ENCODE results near the gene RBM19. TPM values are rescaled to one million over a fixed set of nuclear protein-coding genes. Genes with fewer than 3 reads are reported as not detected.

Gene RBM19
- polyA plus RNA-seq, 2 of the 4 experiments (the other 2 are of a cell fraction): 16.0 to 18.6 TPM

- Histone ChIP-seq H3K9me3 (peaks cover 4% of the 10 kb centered on the region; the same call in 2 of the 3 replicates), H3K4me3 (no peak overlapping the region), H3K4me1 (no peaks in the 10 kb centered on the region), H3K27ac (no peak overlapping the region), H3K4me2 (no peak overlapping the region)
- 87% methylated on average over 19 of the region's 19 CpGs for whole genome bisulfite sequencing (ENCODE audit: missing lambda C conversion rate)
- TF ChIP-seq CEBPB (IDR thresholded peaks at IDR 0.05) (no peak), JUNB (IDR thresholded peaks at IDR 0.05) (no peak), SMC3 (IDR thresholded peaks at IDR 0.05) (no peak)
- TF ChIP-seq, protein P1, sequence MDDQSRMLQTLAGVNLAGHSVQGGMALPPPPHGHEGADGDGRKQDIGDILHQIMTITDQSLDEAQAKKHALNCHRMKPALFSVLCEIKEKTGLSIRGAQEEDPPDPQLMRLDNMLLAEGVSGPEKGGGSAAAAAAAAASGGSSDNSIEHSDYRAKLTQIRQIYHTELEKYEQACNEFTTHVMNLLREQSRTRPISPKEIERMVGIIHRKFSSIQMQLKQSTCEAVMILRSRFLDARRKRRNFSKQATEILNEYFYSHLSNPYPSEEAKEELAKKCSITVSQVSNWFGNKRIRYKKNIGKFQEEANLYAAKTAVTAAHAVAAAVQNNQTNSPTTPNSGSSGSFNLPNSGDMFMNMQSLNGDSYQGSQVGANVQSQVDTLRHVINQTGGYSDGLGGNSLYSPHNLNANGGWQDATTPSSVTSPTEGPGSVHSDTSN (IDR thresholded peaks at IDR 0.05): no peak
- DNase-seq (ENCODE audit: low read depth in 1 of 2, low spot score in 1 of 2) (no peak), ATAC-seq (no peak), FAIRE-seq (no peak)
- CTCF ChIA-PET: interaction anchor here (1.1 kb wide), 2 partner anchors 10 to 61 kb away, joined by 3 to 4 read pairs; no protein-coding TSS in a partner anchor
- POLR2A ChIA-PET: no interaction called here
Measured at GRCh38 chr12:113808095-113808951, 157.8 kb downstream of the RBM19 start.

DNA sequence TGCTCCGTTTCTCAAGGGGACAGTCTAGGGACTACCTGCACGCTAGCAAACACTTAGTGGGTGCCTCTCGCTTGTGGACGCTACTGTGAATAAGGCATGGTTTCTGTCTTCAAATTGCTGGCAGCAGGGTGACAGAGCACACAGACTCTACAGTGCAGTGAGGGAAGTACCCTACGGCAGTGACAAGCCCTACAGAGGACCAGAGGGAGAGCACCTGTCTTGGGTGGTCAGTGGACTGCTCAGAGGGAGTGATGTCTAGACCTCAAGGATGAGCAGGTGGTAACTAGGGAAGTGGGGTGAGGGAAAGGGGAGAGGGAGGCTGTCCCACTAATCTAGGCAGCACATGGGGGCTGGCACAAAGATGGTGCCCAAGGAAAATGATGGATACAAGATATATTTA, 160.5 kb downstream of the RBM19 start:
- ChIA-PET CTCF (interaction anchor here (0.9 kb wide), 1 partner anchor 114 kb away, joined by 3 read pairs; no protein-coding TSS in a partner anchor), POLR2A (interaction anchor here (1.0 kb wide), 1 partner anchor 32 kb away, joined by 3 read pairs; no protein-coding TSS in a partner anchor)
- no peaks in the 10 kb centered on the region for H3K9me3 ChIP-seq
- no peak overlapping the region for H3K4me3 ChIP-seq
- no peak overlapping the region for H3K4me2 ChIP-seq
- no peak for TF ChIP-seq EP300 (IDR thresholded peaks at IDR 0.05)
- TF ChIP-seq, protein P2, sequence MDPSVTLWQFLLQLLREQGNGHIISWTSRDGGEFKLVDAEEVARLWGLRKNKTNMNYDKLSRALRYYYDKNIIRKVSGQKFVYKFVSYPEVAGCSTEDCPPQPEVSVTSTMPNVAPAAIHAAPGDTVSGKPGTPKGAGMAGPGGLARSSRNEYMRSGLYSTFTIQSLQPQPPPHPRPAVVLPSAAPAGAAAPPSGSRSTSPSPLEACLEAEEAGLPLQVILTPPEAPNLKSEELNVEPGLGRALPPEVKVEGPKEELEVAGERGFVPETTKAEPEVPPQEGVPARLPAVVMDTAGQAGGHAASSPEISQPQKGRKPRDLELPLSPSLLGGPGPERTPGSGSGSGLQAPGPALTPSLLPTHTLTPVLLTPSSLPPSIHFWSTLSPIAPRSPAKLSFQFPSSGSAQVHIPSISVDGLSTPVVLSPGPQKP (IDR thresholded peaks at IDR 0.05; ENCODE audit: low read depth, low read length): no peak
- no peak; a peak in 1 of 6 replicates for ATAC-seq
- FAIRE-seq: no peak
- H3K4me1 ChIP-seq: no peaks in the 10 kb centered on the region
- DNase-seq (ENCODE audit: low read depth in 1 of 2, low spot score in 1 of 2): no peak
- no peak overlapping the region for H3K27ac ChIP-seq
- 85% methylated on average over 5 of the region's 5 CpGs for WGBS (ENCODE audit: missing lambda C conversion rate)

DNA sequence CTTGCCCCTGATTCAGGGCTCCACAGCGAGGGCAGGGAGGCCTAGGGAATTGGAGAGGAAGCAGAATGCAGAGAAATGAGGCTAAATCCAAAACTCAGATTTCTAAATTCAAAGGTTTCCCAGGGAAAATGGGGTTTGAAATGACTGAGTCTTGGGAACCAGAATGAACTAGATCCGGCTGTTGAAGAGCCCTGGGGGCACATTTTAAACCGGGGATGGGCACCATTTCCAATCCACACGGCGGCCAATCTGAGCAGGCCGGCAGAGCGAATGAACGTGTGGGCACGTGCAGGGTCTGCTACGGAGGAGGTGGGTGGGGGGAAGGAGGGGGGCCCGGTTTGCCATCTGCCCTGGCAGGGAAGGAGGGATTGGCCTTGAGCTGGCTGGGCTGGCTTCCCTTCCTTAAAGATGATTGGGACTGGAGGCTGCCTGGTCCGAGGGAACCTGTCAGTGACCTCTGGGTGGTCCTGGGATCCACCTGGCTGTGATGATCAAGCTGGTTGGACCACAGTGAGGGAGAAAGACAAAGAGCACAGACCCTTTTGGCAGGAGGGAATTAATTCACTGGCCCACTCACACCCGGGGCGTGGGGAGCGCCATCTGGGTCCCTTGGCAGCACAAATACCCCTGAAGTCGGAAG, 161.0 kb downstream of the RBM19 start:
- Histone ChIP-seq H3K4me3 (no peak overlapping the region), H3K9me3 (no peaks in the 10 kb centered on the region), H3K27ac (no peak overlapping the region), H3K4me2 (no peak overlapping the region), H3K4me1 (no peaks in the 10 kb centered on the region)
- no peak for FAIRE-seq
- ChIA-PET CTCF (no interaction called here), POLR2A (interaction anchor here (1.0 kb wide), 1 partner anchor 32 kb away, joined by 3 read pairs; no protein-coding TSS in a partner anchor)
- no peak for DNase-seq (ENCODE audit: low read depth in 1 of 2, low spot score in 1 of 2)
- no peak for TF ChIP-seq ZFP36 (IDR thresholded peaks at IDR 0.05; ENCODE audit: borderline replicate concordance, partially characterized antibody)
- TF ChIP-seq HOXA7 (CRISPR knock-in tag; IDR thresholded peaks at IDR 0.05): no peak
- TF ChIP-seq, protein P1 (IDR thresholded peaks at IDR 0.05): no peak
- no peak for TF ChIP-seq GATA3 (IDR thresholded peaks at IDR 0.05; ENCODE audit: borderline replicate concordance)
- WGBS (ENCODE audit: missing lambda C conversion rate): 73% methylated on average over 13 of the region's 16 CpGs
- ATAC-seq: no peak

- H3K4me3 ChIP-seq: no peak overlapping the region
- no peak for DNase-seq (ENCODE audit: low read depth in 1 of 2, low spot score in 1 of 2)
- WGBS (ENCODE audit: missing lambda C conversion rate): 66% methylated on average over 3 of the region's 3 CpGs
- no peaks in the 10 kb centered on the region for H3K9me3 ChIP-seq
- FAIRE-seq: no peak
- H3K4me1 ChIP-seq: no peaks in the 10 kb centered on the region
- TF ChIP-seq, protein P3, sequence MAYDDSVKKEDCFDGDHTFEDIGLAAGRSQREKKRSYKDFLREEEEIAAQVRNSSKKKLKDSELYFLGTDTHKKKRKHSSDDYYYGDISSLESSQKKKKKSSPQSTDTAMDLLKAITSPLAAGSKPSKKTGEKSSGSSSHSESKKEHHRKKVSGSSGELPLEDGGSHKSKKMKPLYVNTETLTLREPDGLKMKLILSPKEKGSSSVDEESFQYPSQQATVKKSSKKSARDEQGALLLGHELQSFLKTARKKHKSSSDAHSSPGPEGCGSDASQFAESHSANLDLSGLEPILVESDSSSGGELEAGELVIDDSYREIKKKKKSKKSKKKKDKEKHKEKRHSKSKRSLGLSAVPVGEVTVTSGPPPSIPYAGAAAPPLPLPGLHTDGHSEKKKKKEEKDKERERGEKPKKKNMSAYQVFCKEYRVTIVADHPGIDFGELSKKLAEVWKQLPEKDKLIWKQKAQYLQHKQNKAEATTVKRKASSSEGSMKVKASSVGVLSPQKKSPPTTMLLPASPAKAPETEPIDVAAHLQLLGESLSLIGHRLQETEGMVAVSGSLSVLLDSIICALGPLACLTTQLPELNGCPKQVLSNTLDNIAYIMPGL (CRISPR knock-in tag; IDR thresholded peaks at IDR 0.05; ENCODE audit: borderline replicate concordance): no peak
- TF ChIP-seq SMC3 (IDR thresholded peaks at IDR 0.05) (no peak), HOXB5 (CRISPR knock-in tag; IDR thresholded peaks at IDR 0.05) (no peak), CBX2 (IDR thresholded peaks at IDR 0.05; ENCODE audit: borderline replicate concordance, low read depth) (no peak), FOSL2 (IDR thresholded peaks at IDR 0.05) (no peak), FOSL2 (CRISPR knock-in tag; IDR thresholded peaks at IDR 0.05) (no peak)
- H3K27ac ChIP-seq: no peak overlapping the region
- H3K4me2 ChIP-seq: no peak overlapping the region
- POLR2A ChIA-PET: no interaction called here
- no peak for ATAC-seq
- CTCF ChIA-PET: no interaction called here
Measured at GRCh38 chr12:113803759-113804140, 162.4 kb downstream of the RBM19 start.

Data from A549 (cell line).